Measurements from ENCODE around the gene EID1. TPM values are rescaled to one million over a fixed set of nuclear protein-coding genes. Genes with fewer than 3 reads are reported as not detected.

EID1 gene
- total RNA-seq, 3 donors from 2014 or later = 204 to 266 (median 227) TPM

- H3K36me3 ChIP-seq = no peaks in the 10 kb centered on the region
- TF ChIP-seq POLR2A (IDR thresholded peaks at IDR 0.05) (no peak), POLR2AphosphoS5 (IDR thresholded peaks at IDR 0.05) (no peak), CTCF (IDR thresholded peaks at IDR 0.05) (no peak)
- no peaks in the 10 kb centered on the region for H3K9me3 ChIP-seq
- no peak overlapping the region for H3K27ac ChIP-seq
- H3K4me3 ChIP-seq = no peak overlapping the region
- no peaks in the 10 kb centered on the region for H3K4me1 ChIP-seq
- no peaks in the 10 kb centered on the region for H3K27me3 ChIP-seq
- no peak for DNase-seq (ENCODE audit: low spot score in 2 of 2)
- intact Hi-C loops (cut with DNase I; ENCODE audit: low total_unique reads) = loop anchor here (5.0 kb wide), 1 partner anchor 801 kb away; no protein-coding TSS in a partner anchor
Observed at GRCh38 chr15:48915861-48916260, 37.9 kb downstream of the EID1 start.

GRCh38 chr15:48916721-48917120 lies 38.8 kb downstream of the EID1 start:
- Histone ChIP-seq H3K36me3 (no peaks in the 10 kb centered on the region), H3K4me3 (no peak overlapping the region), H3K27ac (no peak overlapping the region), H3K9me3 (no peaks in the 10 kb centered on the region), H3K27me3 (no peaks in the 10 kb centered on the region), H3K4me1 (no peaks in the 10 kb centered on the region)
- TF ChIP-seq CTCF (IDR thresholded peaks at IDR 0.05) (no peak), POLR2AphosphoS5 (IDR thresholded peaks at IDR 0.05) (no peak), POLR2A (IDR thresholded peaks at IDR 0.05) (no peak)
- DNase-seq (ENCODE audit: low spot score in 2 of 2) = no peak
- intact Hi-C loops (cut with DNase I; ENCODE audit: low total_unique reads) = loop anchor here (5.0 kb wide), 1 partner anchor 801 kb away; no protein-coding TSS in a partner anchor

- no peaks in the 10 kb centered on the region for H3K9me3 ChIP-seq
- H3K4me1 ChIP-seq = no peaks in the 10 kb centered on the region
- H3K27me3 ChIP-seq = no peaks in the 10 kb centered on the region
- H3K4me3 ChIP-seq = no peak overlapping the region
- intact Hi-C loops (cut with DNase I; ENCODE audit: low total_unique reads) = no loop called here
- no peak overlapping the region for H3K27ac ChIP-seq
- H3K36me3 ChIP-seq = no peaks in the 10 kb centered on the region
- no peak for TF ChIP-seq POLR2AphosphoS5 (IDR thresholded peaks at IDR 0.05)
- no peak for TF ChIP-seq POLR2A (IDR thresholded peaks at IDR 0.05)
- no peak for TF ChIP-seq CTCF (IDR thresholded peaks at IDR 0.05)
- no peak for DNase-seq (ENCODE audit: low spot score in 2 of 2)
Observed at GRCh38 chr15:48922046-48922445, 44.1 kb downstream of the EID1 start.

- Histone ChIP-seq H3K27ac (no peak overlapping the region), H3K4me1 (no peaks in the 10 kb centered on the region), H3K9me3 (no peaks in the 10 kb centered on the region), H3K27me3 (no peaks in the 10 kb centered on the region), H3K36me3 (no peaks in the 10 kb centered on the region), H3K4me3 (no peak overlapping the region)
- DNase-seq (ENCODE audit: low spot score in 2 of 2) = no peak
- intact Hi-C loops (cut with DNase I; ENCODE audit: low total_unique reads) = no loop called here
- no peak for TF ChIP-seq CTCF (IDR thresholded peaks at IDR 0.05)
- no peak for TF ChIP-seq POLR2A (IDR thresholded peaks at IDR 0.05)
- no peak for TF ChIP-seq POLR2AphosphoS5 (IDR thresholded peaks at IDR 0.05)
Observed at GRCh38 chr15:48924528-48925393, 46.8 kb downstream of the EID1 start.

- DNase-seq (ENCODE audit: low spot score in 2 of 2) = no peak
- Histone ChIP-seq H3K27ac (peak overlapping the region in 1 of 2 donors; percentile 8), H3K9me3 (no peaks in the 10 kb centered on the region), H3K27me3 (no peaks in the 10 kb centered on the region), H3K4me3 (no peak overlapping the region), H3K4me1 (no peaks in the 10 kb centered on the region), H3K36me3 (no peaks in the 10 kb centered on the region)
- TF ChIP-seq POLR2A (IDR thresholded peaks at IDR 0.05) = no peak
- intact Hi-C loops (cut with DNase I; ENCODE audit: low total_unique reads) = no loop called here
Observed at GRCh38 chr15:48925714-48926223, 47.8 kb downstream of the EID1 start.

All from breast epithelium (tissue), 4 donors.